HG02852 (cell line): ENCODE data around the gene TSC1.
"Not testable (repeated sequence)": the region's sequence is repeated elsewhere in the genome, so short reads cannot be mapped to it uniquely, and the experiment has no call there.

Experiments used
- ATAC-seq: cut with Tn5 transposase; IDR thresholded peaks from one replicate; pipeline ENCODE4 v1.9.1; 2021; ENCODE audit warnings: mild to moderate bottlenecking, moderate library complexity; ENCODE audit not compliant: unreplicated experiment

TSC1 gene

DNA sequence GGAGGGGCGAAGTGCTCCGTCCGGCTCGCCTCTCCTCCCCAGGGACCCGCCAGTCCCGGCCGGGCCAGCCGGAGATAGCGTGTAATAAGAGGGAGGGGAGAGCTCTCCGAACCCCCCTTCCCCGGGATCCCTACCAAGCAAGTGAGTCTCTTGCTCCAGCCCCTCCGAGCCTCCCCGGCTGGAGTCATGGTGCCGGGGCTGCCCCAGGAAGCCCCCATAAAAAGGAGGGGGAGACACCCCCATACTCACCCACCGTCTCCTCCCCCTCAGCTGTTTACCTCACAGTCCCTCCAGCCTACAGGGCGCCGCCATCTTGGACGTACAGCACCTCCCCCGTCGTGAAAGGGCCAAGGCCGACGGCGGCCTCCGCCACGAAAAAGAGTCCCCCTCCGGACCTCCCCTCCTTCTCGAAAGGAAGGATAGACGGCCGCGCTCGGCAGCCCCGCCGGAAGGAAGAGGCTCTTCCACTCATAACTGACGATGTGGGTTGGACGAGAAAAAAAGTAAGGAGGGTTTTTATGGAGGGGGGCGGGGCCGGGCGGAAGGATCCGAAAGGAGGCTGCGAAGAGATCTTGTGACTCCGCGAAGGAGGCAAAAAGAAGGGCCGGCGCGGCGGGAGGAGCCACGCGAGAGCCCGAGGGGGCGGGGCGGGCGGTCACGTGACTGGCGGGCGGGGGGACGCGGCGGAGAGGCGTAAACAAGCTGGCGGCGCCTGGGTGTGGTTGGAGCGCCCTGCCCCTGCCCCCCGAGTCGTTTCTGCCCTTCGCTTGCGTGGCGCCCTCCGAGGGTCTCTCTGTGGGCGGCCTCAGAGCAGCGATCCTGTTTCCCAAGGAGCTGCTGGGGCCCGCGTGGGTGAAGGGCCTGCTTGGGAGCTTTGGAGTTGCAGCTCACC, at the start of gene TSC1:
Gene TSC1, minus strand, starts transcription at position 323 of the 892 bp plus-strand sequence. CDS start 15,744 bp downstream, outside the sequence.
- peak; percentile 75 for ATAC-seq

DNA sequence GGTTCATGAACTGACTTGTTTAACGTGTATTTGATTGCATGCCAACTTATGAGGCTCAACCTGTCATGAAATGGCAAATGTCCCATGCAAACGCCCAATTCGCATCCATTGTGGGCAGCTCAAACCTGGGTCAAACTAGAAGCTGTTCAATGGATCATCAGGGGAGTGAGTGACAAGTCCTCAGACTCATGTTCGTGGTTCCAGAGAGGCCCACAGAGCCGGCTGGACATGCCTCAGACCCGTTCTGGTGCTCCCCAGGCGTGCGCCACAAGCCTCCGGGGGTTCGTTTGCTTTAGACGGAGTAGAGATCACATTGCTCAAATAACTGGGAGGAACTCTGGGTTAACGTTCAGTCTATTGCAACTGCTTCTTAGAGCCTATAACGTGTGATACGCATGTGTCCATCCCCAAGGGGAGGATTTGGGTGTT, 49.1 kb upstream of the TSC1 start:
- no peak for ATAC-seq

DNA sequence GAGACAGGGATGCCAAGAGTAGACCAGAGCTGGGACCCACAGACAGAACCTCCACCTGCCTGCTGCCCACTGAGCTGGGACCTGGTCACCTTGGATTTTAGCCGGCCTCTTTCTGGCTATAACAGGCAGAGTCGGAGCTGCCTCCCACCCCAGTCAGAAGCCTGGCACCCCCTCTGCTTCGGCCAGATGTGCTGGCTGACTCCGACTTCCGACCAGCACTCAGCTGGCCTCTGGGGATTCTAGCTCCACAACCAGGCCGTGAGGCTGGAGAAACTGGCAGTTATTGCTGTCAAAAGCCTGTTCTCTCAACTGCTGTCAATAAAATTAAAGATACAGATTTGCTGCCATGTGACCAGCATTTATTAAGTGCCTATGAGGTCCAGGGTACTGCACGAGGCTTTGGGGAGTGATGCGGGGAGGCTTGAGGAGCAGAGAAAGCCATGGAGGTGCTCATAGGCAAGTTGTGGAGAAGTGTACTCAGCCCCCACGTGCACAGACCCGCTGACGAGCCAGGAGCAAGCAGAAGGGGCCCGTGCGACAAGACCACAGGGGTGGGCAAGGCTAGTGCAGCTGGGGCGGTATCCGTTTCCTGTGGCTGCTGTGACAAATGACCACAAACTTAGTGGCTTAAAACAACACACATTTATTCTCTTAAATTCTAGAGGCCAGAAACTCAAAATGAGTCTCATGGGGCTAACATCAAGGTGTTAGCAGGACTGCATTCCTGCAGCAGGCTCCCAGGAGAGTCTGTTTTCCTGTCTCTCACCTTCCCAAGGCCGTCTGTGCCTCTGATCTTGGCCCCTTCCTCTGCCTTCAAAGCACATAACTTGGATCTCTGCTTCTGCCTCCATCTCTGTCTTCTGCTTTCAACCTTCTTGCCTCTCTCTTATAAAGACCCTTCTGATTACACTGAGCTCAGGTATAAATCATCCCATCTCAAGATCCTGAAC, 47.2 kb upstream of the TSC1 start:
- ATAC-seq: no peak

DNA sequence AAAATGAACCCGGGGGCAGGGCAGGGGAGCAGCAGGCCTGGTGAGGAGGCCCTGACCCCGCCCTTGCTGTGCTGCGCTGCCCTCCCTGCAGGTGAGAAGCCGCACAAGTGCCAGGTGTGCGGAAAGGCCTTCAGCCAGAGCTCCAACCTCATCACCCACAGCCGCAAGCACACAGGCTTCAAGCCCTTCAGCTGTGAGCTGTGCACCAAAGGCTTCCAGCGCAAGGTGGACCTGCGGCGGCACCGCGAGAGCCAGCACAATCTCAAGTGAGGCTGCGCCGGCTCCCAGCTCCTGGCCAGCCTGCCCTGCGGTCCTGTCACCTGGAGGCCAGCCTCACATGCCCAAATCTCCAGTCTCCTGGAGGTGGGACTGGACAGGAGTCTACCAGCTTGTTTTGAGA, 46.4 kb upstream of the TSC1 start:
- no peak for ATAC-seq

DNA sequence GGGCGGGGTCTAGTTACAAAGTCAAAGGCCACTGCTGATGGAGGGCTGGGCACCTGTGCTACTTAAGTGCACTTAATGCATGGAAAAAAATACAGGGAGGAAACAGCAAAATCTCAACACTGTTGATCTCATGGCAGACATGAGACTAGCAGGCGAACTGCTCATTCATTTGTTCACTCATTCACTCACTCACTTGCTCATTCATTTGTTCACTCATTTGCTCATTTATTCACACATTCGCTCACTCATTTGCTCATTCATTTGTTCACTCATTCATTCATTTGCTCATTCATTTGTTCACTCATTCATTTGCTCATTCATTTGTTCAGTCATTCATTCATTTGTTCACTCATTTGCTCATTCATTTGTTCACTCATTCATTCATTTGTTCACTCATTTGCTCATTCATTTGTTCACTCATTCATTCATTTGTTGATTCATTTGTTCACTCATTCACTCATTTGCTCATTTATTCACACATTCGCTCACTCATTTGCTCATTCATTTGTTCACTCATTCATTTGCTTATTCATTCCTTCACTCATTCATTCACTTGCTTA, 45.7 kb upstream of the TSC1 start:
- ATAC-seq: not testable (repeated sequence)

DNA sequence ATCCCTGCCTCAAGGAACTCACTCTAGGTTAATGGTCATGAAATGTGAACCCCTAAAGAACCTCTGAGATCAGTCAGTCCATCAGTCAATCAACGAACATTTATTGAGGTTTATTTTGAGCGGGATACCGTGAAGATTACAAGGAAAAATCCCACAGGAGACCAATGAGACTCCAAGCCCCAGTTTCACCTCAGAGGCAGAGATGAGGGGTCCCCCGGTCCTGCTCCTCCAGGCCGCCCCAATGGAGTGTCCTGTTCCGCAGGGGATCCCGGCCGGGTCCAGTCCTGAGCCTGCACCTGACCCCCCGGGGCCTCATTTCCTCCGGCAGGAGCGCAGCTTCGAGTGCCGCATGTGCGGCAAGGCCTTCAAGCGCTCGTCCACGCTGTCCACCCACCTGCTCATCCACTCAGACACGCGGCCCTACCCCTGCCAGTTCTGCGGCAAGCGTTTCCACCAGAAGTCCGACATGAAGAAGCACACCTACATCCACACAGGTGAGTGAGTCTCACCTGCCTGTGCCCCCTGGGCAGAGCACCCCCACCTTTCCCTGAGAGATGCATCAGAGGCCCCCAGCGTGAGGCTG, 45.1 kb upstream of the TSC1 start:
- no peak for ATAC-seq

DNA sequence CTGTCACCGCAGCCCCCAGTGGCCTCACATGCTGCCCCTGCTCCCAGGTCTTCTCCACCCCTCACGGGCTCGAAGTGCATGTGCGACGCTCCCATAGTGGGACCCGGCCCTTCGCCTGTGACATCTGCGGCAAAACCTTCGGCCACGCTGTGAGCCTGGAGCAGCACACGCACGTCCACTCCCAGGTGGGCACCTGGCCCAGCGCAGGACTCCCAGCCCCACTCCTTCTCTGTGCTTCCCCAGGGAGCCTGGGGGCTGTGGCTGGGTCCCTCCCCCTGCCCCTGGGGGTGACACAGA, 44.5 kb upstream of the TSC1 start:
- ATAC-seq: no peak

DNA sequence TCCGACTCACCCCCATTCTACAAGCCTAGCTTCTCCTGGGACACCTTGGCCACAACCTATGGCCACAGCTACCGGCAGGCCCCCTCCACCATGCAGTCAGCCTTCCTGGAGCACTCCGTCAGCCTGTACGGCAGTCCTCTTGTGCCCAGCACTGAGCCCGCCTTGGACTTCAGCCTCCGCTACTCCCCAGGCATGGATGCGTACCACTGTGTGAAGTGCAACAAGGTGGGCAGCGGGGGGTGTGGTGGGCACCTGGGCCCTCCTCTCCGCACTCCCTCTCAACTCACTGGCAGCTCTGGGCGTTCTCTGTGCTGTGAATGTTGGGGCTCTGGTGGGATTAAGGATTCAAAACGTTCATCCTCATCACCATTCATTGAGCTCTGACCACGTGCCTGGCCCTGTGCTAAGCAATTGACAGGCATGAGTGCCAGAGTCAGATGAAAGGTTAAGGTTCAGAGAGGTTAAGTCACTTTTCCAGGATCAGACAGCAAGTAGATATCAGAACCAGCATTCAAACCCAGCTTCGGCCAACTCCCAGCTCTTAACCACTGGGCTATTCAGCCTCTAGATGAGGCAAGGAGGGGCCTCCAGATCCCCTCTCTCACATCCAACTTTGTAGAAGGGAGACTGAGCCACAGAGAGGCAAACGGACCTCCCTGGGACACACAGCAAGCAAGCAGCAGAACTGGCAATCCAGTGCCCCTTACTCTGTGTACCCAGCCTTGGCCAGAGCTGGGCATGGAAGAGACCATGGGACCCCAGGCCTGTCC, 44.0 kb upstream of the TSC1 start:
- no peak for ATAC-seq

DNA sequence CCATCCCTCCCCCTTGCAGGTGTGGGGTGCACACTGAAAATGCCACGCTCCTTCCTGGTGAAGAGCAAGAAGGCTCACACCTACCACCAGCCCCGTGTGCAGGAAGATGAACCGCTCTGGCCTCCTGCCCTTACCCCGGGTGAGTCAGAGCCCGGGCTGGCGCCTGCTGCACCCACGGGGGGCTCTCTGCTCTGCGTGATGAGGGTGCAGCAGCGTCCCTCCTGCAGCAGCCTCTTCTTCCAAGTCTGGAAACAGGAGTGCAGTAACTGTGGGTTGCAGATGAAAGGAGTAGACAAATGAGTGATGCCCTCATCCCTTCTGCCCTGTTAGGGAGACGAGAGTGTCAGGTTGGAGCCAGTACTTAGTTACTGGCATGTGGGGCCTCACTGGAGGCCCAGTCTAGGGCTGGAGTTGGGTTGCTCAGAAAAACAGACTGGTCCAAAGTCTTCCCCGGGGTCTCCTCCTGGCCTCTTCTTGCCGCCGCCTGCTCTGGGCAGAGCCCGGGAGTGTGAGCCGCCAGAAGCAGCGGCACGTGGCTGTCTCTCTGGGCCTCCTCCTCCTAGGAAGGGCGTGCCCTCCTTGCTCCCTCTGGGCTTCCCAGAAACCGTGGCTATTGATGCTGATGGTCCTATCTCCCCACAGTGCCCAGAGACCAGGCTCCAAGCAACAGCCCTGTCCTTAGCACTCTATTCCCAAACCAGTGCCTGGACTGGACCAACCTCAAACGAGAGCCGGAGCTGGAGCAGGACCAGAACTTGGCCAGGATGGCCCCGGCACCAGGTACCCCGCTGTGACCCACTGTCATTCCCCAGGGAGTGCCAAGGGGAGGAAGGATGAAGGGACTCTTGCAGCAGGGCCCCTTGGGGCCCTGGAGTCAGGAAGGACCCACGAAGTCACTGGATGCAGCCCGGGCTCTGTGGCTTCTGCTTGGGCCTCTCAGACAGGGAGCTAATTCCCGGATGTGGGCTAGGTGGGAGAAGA, 42.5 kb upstream of the TSC1 start:
- no peak for ATAC-seq

DNA sequence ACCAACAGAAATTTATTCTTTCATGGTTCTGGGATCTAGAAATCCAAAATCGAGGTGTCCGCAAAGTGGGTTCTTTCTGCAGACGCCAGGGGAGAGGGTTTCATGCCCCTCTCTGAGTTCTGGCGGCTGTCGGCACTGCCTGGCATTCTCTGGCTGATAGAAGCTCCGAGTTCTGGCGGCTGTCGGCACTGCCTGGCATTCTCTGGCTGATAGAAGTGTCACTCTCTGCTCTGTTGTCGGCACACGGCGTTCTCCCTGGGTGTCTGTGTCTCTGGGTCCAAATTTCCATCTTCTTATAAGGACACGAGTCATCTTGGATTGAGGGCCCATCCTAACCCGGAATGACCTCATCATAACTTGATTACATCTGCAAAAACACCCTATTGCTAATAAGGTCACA, 41.7 kb upstream of the TSC1 start:
- ATAC-seq: no peak

DNA sequence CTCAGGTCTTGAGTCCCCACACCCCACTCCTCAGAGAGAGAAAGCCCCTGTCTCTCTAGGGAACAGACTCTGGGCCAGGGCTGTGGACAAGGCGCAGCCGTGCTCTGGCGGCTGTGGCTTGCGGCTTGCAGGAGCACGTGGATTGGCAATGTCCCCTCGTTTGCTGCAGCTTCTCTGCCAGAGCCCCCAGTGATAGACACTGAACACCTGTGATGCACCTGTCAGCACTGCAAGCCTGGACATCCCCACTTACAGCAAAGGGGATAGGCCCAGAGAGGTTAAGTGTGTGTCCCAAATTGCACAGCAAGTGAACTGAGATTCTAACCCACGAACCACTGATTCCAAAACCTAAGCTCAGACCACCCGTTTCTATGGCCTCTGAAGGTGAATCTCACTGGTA, 41.1 kb upstream of the TSC1 start:
- no peak for ATAC-seq

DNA sequence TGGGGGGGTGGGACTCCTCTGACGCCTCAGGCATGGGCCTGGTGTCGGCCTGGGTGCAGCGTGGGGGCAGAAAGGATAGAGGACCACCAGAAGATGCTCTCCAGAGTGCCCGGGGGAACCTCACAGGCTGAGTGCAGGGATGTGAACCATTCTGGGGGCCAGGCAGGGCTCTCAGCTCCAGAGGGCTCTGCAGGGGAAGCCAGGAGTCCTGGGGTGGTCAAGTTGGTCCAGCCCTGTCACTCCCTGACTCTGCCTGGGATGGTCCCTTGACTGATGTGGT, 40.6 kb upstream of the TSC1 start:
- no peak for ATAC-seq

DNA sequence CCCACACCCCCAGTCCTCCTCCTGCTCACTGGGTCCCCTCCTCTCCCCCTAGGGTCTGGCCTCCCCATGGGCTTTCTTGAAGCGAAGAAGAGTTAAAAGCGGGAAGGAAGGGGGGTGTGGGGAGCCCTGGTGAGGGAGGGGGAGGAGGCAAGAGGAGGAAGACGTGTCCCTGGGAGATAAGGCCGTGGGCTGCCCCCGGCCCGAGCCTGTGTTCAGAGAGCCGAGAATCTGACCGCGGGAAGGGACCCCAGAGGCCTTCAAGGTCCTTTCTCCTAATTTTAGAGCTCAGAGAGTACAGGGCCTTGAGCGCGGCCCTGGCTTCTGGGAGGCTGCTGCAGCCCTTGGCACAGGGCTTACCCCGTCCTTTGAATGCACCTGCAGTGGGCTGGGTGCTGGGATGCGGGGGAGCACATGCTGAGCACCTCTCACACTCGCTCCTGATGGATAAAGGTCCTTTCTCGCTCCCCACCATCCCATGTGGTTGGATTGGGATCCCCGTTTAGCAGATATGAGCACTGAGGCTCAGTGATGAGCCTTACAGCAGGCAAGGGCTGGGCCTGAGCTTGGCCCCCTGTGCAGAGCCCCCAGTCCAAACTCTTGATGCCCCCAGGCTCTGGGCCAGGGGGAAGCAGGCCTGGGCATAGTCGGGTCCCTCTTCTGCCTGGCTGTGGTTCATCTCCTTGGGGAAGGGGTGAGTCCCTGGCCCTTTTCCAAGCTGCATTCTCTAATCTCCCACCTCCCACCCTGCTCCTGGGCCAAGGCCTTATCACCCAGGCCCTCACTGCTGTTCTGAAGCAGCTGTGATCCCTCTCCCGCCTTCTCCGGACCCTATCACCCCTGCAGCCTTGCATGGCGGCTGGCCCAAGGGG, 40.0 kb upstream of the TSC1 start:
- ATAC-seq: no peak

DNA sequence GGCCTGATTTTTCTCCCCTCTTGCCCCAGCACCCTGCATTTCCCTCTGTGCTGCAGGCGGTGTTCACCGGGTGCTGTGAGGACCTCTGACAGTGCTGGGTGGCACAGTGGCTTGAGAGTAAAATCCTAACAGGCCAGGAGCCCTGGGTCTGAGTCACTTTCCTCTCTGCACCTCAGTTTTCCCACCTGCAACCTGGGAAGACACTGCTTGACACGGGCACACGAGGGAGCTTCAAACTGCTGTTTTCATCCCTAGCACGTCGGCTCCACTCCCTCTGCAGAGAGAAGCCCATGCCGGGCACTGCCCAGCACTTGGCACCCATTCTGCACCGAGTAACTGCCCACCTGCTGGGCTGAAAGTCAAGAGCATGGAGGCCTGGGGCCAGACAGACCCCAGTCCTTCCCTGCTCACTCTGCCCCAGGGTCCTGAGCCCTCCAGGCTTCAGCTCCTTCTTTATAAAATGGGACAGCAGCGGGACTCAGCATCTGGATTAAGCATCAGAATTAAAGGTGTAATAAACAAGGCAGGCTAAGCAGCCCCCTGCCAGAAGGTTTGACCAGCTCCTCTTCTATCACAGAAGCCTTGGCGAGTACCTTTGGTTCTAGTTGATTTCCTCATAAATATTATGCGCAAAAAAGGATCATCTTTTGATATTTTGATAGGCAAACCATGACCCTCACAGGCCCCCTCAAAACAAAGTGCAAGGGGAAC, 39.2 kb upstream of the TSC1 start:
- no peak for ATAC-seq

DNA sequence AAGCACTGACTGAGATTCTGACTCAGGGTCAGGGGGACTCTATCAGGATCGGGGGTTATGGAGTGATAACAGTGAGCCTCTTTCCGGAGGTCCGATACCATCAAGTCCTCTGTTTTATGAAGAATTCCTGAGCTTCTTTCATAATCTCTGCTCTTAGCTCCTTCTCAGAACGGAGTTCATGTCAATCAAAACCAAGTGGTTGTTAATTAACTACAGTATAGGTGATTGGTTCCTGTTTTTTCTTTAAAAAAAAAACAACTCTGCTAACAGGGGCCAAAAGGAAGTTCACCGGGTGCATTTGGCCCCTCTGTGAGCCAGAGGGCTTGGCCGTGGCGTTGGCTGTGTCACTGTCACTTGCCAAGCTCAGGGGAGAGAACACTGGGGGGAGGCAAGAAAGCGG, 38.0 kb upstream of the TSC1 start:
- ATAC-seq: no peak

DNA sequence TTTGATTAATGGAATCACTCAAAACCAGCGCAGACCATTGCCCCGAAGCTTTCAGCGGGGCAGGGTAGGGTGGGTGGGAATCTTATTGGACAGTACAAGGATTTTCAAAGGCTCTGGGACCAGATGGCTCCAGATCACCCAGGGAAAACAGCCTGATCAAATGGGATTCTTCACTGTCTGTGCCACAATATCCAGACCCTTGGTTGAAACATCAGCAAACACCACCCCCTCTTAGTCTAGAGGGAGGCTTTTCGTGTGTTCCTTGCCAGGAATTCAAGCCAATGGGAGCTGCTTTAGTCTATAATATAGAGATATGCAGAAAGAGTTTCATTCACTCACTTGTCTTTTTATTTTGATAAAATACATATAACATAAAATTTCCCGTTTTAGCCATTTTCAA, 35.7 kb upstream of the TSC1 start:
- no peak for ATAC-seq

DNA sequence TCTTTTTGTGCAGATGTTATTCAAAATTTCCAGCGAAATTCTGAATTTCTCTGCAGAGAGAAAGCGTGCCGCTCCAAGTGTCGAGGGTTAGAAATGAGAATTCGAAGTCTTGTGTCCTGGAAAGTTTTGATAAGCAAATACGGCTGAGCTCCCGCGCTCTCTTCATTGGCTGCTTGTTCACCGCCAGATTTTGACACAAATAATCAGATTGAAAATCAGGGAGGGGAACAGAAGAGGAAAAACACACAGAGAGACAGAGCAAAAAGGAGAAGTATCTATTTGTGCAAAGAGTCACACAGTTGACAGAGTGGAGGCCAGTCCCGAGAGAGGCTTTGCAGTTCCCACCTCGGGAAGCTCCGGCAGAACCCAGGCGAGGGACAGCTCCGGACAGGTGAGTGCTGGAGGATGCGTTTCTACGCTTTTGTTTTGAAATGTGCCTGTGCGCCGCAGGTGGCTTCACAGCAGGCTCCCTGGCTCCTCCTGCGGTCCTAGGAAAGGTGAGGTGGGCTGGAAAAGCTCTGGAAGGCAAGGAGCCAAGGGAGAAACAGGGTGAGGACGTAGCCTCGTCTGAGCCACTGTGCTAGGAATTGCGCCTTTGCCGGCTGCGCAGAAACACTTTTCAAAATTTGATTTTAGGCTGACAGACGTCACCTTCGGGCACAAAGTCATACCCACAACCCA, 34.2 kb upstream of the TSC1 start, which contains the start of gene GFI1B:
Gene GFI1B, plus strand, starts transcription at position 244 of the 681 bp plus-strand sequence. CDS start 7,985 bp downstream, outside the sequence.
- ATAC-seq: no peak
